H1 (cell line): ENCODE data around the gene IARS2.

Source experiments
- EP300 ChIP-seq, 2 experiments: IDR thresholded peaks; 1 replicate in 1 of 2; 2 replicates in 1 of 2; pipeline ENCODE4 v1.6.1; 2011 to 2012; ENCODE audit warnings: low read depth in 2 of 2, low read length in 2 of 2, mild to moderate bottlenecking in 2 of 2, borderline replicate concordance in 1 of 2, inconsistent platforms in 1 of 2, moderate library complexity in 1 of 2
- HDAC2 ChIP-seq, 2 experiments: fragments of 300-600 bp in 1 of 2; sonication (generic) in 1 of 2; IDR thresholded peaks; 2 replicates each; pipeline ENCODE4 v1.6.1; 2011 to 2012; ENCODE audit warnings: low read depth in 2 of 2, low read length in 2 of 2, mild to moderate bottlenecking in 2 of 2, moderate library complexity in 2 of 2, borderline replicate concordance in 1 of 2, inconsistent platforms in 1 of 2
- POLR2A ChIP-seq, 2 experiments: IDR thresholded peaks; 1 replicate in 1 of 2; 2 replicates in 1 of 2; pipeline ENCODE4 v1.6.1; 2011; ENCODE audit warnings: low read depth in 2 of 2, low read length in 2 of 2, mild to moderate bottlenecking in 2 of 2; ENCODE audit errors: control extremely low read depth in 1 of 2
- POLR2AphosphoS5 ChIP-seq: IDR thresholded peaks from 2 replicates; pipeline ENCODE4 v1.6.1; 2011; ENCODE audit warnings: low read depth, low read length
- RNF2 ChIP-seq: fragments of 200-900, 300-1000 bp; sonication (generic); IDR thresholded peaks from 2 replicates; pipeline ENCODE4 v1.7.1; 2016; ENCODE audit warnings: borderline replicate concordance, low read depth, mild to moderate bottlenecking, antibody characterized with exemption, low read length; ENCODE audit not compliant: poor library complexity, severe bottlenecking; ENCODE audit errors: missing control alignments
- TAF1 ChIP-seq: IDR thresholded peaks from 2 replicates; pipeline ENCODE4 v1.6.1; 2011; ENCODE audit warnings: mild to moderate bottlenecking, low read depth, low read length
- TF ChIP-seq, protein P1 (sequence below), 3 experiments: IDR thresholded peaks; 1 replicate in 2 of 3; 2 replicates in 1 of 3; pipeline versions ENCODE4 v1.5.1 to v1.6.1; 2011; ENCODE audit warnings: low read length in 3 of 3, mild to moderate bottlenecking in 3 of 3, inconsistent platforms in 2 of 3, low read depth in 1 of 3, moderate library complexity in 1 of 3; ENCODE audit not compliant: insufficient read depth in 1 of 3; ENCODE audit errors: control extremely low read depth in 1 of 3

DNA sequence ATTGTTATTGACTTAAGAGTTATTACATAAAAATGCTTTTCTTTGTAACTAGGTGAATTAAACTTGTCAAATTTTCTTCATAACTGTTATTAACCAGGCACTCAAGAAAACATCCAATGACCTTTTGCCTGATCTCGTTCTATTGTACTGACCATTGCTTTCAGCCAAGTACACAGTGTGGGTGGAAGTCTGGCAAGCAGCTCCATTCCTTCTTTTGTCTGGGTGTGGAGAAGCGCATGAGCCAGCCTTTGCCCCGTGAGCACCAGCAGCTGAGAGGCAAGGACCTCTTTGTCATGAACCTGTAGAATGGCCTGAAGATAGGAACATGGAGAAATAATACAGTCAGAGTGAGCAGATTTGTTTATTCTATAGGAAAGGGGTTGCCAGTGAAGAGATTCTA, 57.5 kb downstream of the IARS2 start:
- TF ChIP-seq, protein P1, sequence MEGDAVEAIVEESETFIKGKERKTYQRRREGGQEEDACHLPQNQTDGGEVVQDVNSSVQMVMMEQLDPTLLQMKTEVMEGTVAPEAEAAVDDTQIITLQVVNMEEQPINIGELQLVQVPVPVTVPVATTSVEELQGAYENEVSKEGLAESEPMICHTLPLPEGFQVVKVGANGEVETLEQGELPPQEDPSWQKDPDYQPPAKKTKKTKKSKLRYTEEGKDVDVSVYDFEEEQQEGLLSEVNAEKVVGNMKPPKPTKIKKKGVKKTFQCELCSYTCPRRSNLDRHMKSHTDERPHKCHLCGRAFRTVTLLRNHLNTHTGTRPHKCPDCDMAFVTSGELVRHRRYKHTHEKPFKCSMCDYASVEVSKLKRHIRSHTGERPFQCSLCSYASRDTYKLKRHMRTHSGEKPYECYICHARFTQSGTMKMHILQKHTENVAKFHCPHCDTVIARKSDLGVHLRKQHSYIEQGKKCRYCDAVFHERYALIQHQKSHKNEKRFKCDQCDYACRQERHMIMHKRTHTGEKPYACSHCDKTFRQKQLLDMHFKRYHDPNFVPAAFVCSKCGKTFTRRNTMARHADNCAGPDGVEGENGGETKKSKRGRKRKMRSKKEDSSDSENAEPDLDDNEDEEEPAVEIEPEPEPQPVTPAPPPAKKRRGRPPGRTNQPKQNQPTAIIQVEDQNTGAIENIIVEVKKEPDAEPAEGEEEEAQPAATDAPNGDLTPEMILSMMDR (IDR thresholded peaks at IDR 0.05; ENCODE audit: control extremely low read depth in 1 of 3, insufficient read depth in 1 of 3, low read depth in 1 of 3, low read length in 3 of 3) = no peak
- no peak for TF ChIP-seq HDAC2 (IDR thresholded peaks at IDR 0.05; ENCODE audit: borderline replicate concordance in 1 of 2, low read depth in 2 of 2, low read length in 2 of 2)
- TF ChIP-seq POLR2AphosphoS5 = no peak
- no peak for TF ChIP-seq POLR2A (IDR thresholded peaks at IDR 0.05; ENCODE audit: control extremely low read depth in 1 of 2, low read depth in 2 of 2, low read length in 2 of 2)
- TF ChIP-seq EP300 (IDR thresholded peaks at IDR 0.05; ENCODE audit: borderline replicate concordance in 1 of 2, low read depth in 2 of 2, low read length in 2 of 2) = no peak
- TF ChIP-seq TAF1 = no peak
- no peak for TF ChIP-seq RNF2
